RWPE1 (cell line): ENCODE data around the gene PDE4D.

ENCODE experiments used
- CTCF ChIA-PET: fragments of 350-600 bp; sonication (Branson Sonifier 250); formaldehyde crosslinking; extraction: SDS; loops from one replicate; lab custom pipeline; 2021; lab: Yijun Ruan, JAX
- POLR2A ChIA-PET: fragments of 400-600 bp; formaldehyde crosslinking; extraction: SDS; loops from one replicate; lab custom pipeline; 2020; ENCODE audit warnings: antibody characterized with exemption; ENCODE audit not compliant: low non-redundant PET; lab: Yijun Ruan, JAX
- DNase-seq: peaks from one replicate; pipeline ENCODE4 v3.0.0; 2012; ENCODE audit warnings: low spot score
- H3K27ac ChIP-seq: fragments of 450-650 bp; 2 replicates; pipeline ENCODE4 v1.5.1; 2017
- CTCF ChIP-seq: fragments of 450-650 bp; conservative IDR thresholded peaks from 2 replicates; pipeline ENCODE4 v1.5.1; 2017; ENCODE audit warnings: low read depth, mild to moderate bottlenecking

PDE4D gene

GRCh38 chr5:59487772-59488729, 405.5 kb downstream of the PDE4D start:
- ChIA-PET CTCF (interaction anchor here (0.5 to 1.0 kb wide), 4 partner anchors 9 to 172 kb away, joined by 3 to 7 read pairs (median 4); no protein-coding TSS in a partner anchor), POLR2A (no interaction called here)
- TF ChIP-seq CTCF: no peak
- DNase-seq: no peak
- H3K27ac ChIP-seq: no peak overlapping the region

GRCh38 chr5:59487068-59487686, 406.3 kb downstream of the PDE4D start:
- ChIA-PET CTCF (interaction anchor here (1.0 kb wide), 1 partner anchor 19 kb away, joined by 3 read pairs; no protein-coding TSS in a partner anchor), POLR2A (no interaction called here)
- no peak overlapping the region for H3K27ac ChIP-seq
- no peak for DNase-seq
- TF ChIP-seq CTCF: no peak

DNA sequence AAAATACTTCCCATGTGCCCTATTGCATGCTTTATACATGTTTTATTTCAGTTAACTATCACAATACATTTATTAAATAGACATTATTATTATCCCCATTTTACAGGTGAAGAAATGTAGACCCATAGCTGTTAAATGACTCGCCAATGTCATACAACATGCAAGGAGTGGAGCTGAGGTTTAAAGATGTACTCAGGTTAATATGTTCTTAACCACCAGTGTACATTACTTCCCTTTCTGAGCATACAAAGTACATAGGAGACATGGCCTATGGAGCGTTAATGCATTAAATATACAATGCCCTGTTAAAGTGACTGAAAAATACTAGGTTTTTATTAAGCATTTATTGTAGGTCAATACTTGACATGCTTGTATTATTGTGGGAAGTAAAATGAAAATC, 407.0 kb downstream of the PDE4D start:
- no peak for TF ChIP-seq CTCF
- ChIA-PET POLR2A (no interaction called here), CTCF (no interaction called here)
- no peak overlapping the region for H3K27ac ChIP-seq
- no peak for DNase-seq

DNA sequence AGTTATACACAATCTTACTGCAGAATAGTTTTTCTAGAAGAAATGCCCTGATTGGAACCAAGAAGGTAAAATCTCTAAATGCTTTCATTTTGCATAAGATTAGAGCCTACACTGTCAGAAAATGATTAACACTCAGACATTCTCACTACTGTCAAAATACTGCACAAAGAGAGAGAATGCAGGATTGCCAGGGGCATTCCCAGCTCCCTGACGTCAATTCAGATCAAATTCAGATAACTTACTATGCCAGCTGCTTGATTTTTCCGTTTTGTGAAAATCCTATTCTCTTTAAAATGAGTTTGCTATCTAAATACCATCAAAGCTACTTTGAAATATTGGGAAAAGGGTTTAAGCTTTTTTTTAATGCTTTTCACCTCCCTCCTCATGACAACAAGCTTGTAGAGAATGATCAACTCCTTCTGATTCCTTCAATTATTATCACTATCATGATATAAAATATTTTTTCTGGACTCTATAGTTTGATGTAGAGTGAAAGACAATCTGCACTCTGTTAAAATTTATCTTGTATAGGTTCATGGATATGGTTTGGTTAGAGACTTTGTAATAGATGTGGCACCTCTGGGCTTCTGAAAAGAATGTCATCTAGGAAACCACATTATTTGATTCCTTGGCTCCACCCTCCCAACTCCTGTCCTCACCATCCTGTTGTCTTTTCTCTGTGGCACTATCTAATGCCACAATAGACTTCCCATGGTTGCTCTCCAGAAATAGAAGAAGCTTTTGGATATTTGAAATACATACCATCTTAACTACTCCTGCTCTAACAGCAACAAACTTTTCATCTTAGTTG, 407.7 kb downstream of the PDE4D start:
- H3K27ac ChIP-seq: no peak overlapping the region
- no peak for TF ChIP-seq CTCF
- no peak for DNase-seq
- ChIA-PET POLR2A (no interaction called here), CTCF (no interaction called here)

DNA sequence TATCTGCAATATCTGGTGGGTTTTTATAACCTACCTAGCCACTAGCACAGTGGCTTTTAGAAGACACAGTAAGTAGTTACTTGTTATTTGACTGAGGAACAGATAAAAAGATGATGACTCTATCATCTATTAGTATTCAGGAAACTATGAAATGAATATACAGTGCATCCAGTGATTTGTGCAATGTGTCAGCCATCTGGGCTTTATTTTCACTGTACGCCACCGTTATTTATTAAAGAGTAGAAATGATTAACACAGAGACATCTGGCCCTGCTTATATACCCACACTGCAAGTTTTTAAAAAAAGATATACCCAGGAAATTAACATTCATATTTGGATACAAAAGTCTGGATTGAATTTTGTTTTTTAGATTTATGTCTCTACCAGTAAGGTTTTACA, 408.4 kb downstream of the PDE4D start:
- CTCF ChIA-PET: no interaction called here
- POLR2A ChIA-PET: no interaction called here
- TF ChIP-seq CTCF: no peak
- DNase-seq: no peak
- no peak overlapping the region for H3K27ac ChIP-seq

- no peak for TF ChIP-seq CTCF
- CTCF ChIA-PET: no interaction called here
- no peak overlapping the region for H3K27ac ChIP-seq
- DNase-seq: no peak
- POLR2A ChIA-PET: no interaction called here
Measured at GRCh38 chr5:59484618-59485017, 408.9 kb downstream of the PDE4D start.
